ENCODE data around the gene WDR89.

WDR89 gene

GRCh38 chr14:63614679-63615363, 26.9 kb downstream of the WDR89 start:
- H3K27ac ChIP-seq (replicated peaks) = no peak overlapping the region
- DNase-seq (ENCODE audit: low read depth in 1 of 2, low spot score in 1 of 2) = no peak
- no peaks in the 10 kb centered on the region for H3K27me3 ChIP-seq (ENCODE audit: insufficient read depth, poor library complexity, severe bottlenecking)
- H3K4me3 ChIP-seq (replicated peaks; ENCODE audit: insufficient read depth, low read length) = no peak overlapping the region
- TF ChIP-seq POLR2AphosphoS5 (IDR thresholded peaks at IDR 0.05; ENCODE audit: low read depth) (no peak), REST (IDR thresholded peaks at IDR 0.05; ENCODE audit: insufficient replicate concordance, low read depth) (no peak), CTCF (IDR thresholded peaks at IDR 0.05; ENCODE audit: insufficient read depth, low read length) (no peak), SPI1 (IDR thresholded peaks at IDR 0.05; ENCODE audit: borderline replicate concordance, low read depth) (no peak), GABPA (IDR thresholded peaks at IDR 0.05; ENCODE audit: low read depth) (no peak)

- Histone ChIP-seq H3K27me3 (ENCODE audit: insufficient read depth, poor library complexity, severe bottlenecking) (no peaks in the 10 kb centered on the region), H3K27ac (replicated peaks) (no peak overlapping the region), H3K4me3 (replicated peaks; ENCODE audit: insufficient read depth, low read length) (no peak overlapping the region)
- DNase-seq (ENCODE audit: low read depth in 1 of 2, low spot score in 1 of 2) = peak; percentile 21 to 58
- TF ChIP-seq GABPA (IDR thresholded peaks at IDR 0.05; ENCODE audit: low read depth) (no peak), CTCF (IDR thresholded peaks at IDR 0.05; ENCODE audit: insufficient read depth, low read length) (no peak), SPI1 (IDR thresholded peaks at IDR 0.05; ENCODE audit: borderline replicate concordance, low read depth) (no peak), POLR2AphosphoS5 (IDR thresholded peaks at IDR 0.05; ENCODE audit: low read depth) (no peak), REST (IDR thresholded peaks at IDR 0.05; ENCODE audit: insufficient replicate concordance, low read depth) (no peak)
Observed at GRCh38 chr14:63611078-63611477, 30.6 kb downstream of the WDR89 start.

GRCh38 chr14:63605041-63605532, 36.6 kb downstream of the WDR89 start:
- no peaks in the 10 kb centered on the region for H3K27me3 ChIP-seq (ENCODE audit: insufficient read depth, poor library complexity, severe bottlenecking)
- no peak overlapping the region for H3K27ac ChIP-seq (replicated peaks)
- no peak overlapping the region for H3K4me3 ChIP-seq (replicated peaks; ENCODE audit: insufficient read depth, low read length)
- TF ChIP-seq REST (IDR thresholded peaks at IDR 0.05; ENCODE audit: insufficient replicate concordance, low read depth) (no peak), POLR2AphosphoS5 (IDR thresholded peaks at IDR 0.05; ENCODE audit: low read depth) (no peak), GABPA (IDR thresholded peaks at IDR 0.05; ENCODE audit: low read depth) (no peak), SPI1 (IDR thresholded peaks at IDR 0.05; ENCODE audit: borderline replicate concordance, low read depth) (no peak), CTCF (IDR thresholded peaks at IDR 0.05; ENCODE audit: insufficient read depth, low read length) (no peak)
- no peak for DNase-seq (ENCODE audit: low read depth in 1 of 2, low spot score in 1 of 2)
